ENCODE results near the gene MELTF. TPM values are rescaled to one million over a fixed set of nuclear protein-coding genes. Genes with fewer than 3 reads are reported as not detected.

MELTF gene
- total and polyA plus RNA-seq, 2 of the 13 experiments (the other 11 are each of a cell fraction or from before 2014, with no cell fraction given), result 3.2 to 7.5 TPM

- TF ChIP-seq ZNF503 (CRISPR knock-in tag; IDR thresholded peaks at IDR 0.05) (peak; percentile 54; the same call in 1 of the 2 replicates), KMT2A (CRISPR knock-in tag; IDR thresholded peaks at IDR 0.05) (0 out of 2 replicates have a peak, but pooled peaks have one; percentile 69), ARNT2 (CRISPR knock-in tag; IDR thresholded peaks at IDR 0.05; ENCODE audit: low read depth) (peak; percentile 84; the same call in 1 of the 2 replicates), ZNF577 (CRISPR knock-in tag; IDR thresholded peaks at IDR 0.05; ENCODE audit: borderline replicate concordance, low read depth) (no peak), KDM3A (CRISPR knock-in tag; IDR thresholded peaks at IDR 0.05; ENCODE audit: low read depth) (no peak), DDIT3 (CRISPR knock-in tag; IDR thresholded peaks at IDR 0.05) (no peak), POGK (CRISPR knock-in tag; conservative IDR thresholded peaks at IDR 0.05) (peak; percentile 54; the same call in 1 of the 2 replicates), THAP11 (CRISPR knock-in tag; IDR thresholded peaks at IDR 0.05) (peak; percentile 45; the same call in 1 of the 2 replicates), ARNTL (CRISPR knock-in tag; IDR thresholded peaks at IDR 0.05) (peak; percentile 65; the same call in 1 of the 2 replicates), ZNF230 (CRISPR knock-in tag; IDR thresholded peaks at IDR 0.05) (no peak), RNF219 (CRISPR knock-in tag; IDR thresholded peaks at IDR 0.05) (no peak), ZNF83 (CRISPR knock-in tag; IDR thresholded peaks at IDR 0.05; ENCODE audit: borderline replicate concordance) (0 out of 2 replicates have a peak, but pooled peaks have one; percentile 17), ZNF512B (CRISPR knock-in tag; IDR thresholded peaks at IDR 0.05; ENCODE audit: borderline replicate concordance) (peak; percentile 60; the same call in 1 of the 2 replicates), ZNF713 (CRISPR knock-in tag; IDR thresholded peaks at IDR 0.05) (no peak), ZNF576 (CRISPR knock-in tag; IDR thresholded peaks at IDR 0.05) (no peak), ZNF724P (CRISPR knock-in tag; IDR thresholded peaks at IDR 0.05; ENCODE audit: borderline replicate concordance) (peak; percentile 66; the same call in 1 of the 2 replicates), EEA1 (CRISPR knock-in tag; IDR thresholded peaks at IDR 0.05; ENCODE audit: borderline replicate concordance) (peak; percentile 62; the same call in 1 of the 2 replicates), DPF2 (CRISPR knock-in tag; IDR thresholded peaks at IDR 0.05; ENCODE audit: borderline replicate concordance, low read depth) (peak; percentile 63; the same call in 1 of the 2 replicates)
Measured at GRCh38 chr3:196988241-196989029, 41.2 kb downstream of the MELTF start (continued).

Data from HepG2 (cell line).